Choroid plexus epithelial cell (primary cell): ENCODE data around the gene ARMH2.
"Not testable (repeated sequence)": the region's sequence is repeated elsewhere in the genome, so short reads cannot be mapped to it uniquely, and the experiment has no call there.

Source experiments
- DNase-seq: peaks from one replicate; pipeline ENCODE4 v3.0.0-alpha.2; 2010; ENCODE audit warnings: low read depth
- H3K4me3 ChIP-seq: 2 replicates; pipeline ENCODE4 v1.5.1; 2011; ENCODE audit warnings: low read depth, mild to moderate bottlenecking, control low read depth, low read length, moderate library complexity
- TF ChIP-seq, protein P1 (sequence below): conservative IDR thresholded peaks from 2 replicates; pipeline ENCODE4 v1.5.1; 2011; ENCODE audit warnings: low read depth, mild to moderate bottlenecking, control low read depth, inconsistent platforms, low read length, moderate library complexity

Gene ARMH2

DNA sequence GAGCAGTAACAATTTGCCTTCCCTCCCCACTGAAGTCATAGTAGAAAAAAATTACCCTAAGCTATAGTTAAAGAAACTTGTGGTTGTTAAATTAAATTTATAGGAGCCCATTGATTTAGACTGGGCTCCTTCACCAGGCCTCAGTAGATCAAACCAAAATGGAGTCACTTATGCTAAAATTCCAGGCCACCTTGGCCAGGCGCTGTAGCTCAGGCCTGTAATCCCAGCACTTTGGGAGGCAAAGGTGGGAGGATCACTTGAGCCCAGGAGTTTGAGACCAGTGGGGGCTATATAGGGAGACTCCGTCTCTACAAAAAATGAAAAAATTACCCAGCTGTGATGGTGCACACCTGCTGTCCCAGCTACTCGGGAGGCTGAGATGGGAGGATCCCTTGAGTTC lies 39.0 kb downstream of the ARMH2 start:
- no peak for DNase-seq
- TF ChIP-seq, protein P1, sequence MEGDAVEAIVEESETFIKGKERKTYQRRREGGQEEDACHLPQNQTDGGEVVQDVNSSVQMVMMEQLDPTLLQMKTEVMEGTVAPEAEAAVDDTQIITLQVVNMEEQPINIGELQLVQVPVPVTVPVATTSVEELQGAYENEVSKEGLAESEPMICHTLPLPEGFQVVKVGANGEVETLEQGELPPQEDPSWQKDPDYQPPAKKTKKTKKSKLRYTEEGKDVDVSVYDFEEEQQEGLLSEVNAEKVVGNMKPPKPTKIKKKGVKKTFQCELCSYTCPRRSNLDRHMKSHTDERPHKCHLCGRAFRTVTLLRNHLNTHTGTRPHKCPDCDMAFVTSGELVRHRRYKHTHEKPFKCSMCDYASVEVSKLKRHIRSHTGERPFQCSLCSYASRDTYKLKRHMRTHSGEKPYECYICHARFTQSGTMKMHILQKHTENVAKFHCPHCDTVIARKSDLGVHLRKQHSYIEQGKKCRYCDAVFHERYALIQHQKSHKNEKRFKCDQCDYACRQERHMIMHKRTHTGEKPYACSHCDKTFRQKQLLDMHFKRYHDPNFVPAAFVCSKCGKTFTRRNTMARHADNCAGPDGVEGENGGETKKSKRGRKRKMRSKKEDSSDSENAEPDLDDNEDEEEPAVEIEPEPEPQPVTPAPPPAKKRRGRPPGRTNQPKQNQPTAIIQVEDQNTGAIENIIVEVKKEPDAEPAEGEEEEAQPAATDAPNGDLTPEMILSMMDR = no peak
- no peak overlapping the region for H3K4me3 ChIP-seq

DNA sequence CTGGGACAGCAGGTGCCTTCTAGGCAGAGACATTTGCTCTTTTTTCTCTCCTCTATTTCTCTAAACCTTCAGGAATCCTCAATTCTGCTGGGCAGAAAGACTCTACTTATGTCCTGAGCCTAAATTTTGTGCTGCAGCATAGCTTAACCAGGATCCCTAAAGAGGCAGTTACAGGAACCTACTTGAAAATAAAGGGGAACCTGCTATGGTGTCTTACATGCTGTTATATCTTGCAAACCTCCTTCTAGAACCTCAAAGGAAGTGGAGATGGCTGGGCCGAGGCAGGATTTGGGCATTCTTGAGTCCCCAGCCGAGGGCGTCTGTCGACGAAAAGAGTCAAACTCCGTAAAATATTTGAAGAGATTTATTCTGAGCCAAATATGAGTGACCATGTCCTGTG lies 41.1 kb downstream of the ARMH2 start:
- H3K4me3 ChIP-seq = no peak overlapping the region
- TF ChIP-seq, protein P1 = no peak
- no peak for DNase-seq

DNA sequence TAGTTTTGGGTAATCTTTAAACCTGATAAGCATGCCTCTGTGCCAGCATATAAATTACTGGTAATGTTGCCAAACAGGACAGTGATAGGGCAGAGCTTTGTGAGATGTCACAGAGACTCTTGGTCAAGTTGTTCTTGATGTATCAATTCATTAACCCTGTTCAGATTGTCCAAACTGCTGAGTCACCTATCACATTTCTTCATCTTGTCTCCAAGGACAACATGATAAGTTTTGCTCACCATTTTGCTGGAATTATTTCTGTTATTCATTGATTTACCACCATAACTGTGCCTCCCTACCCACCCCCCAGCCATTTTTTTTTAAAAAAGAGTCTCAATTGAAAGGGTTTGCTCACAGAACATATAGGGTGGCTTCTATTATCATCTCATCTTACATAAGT lies 43.4 kb downstream of the ARMH2 start:
- H3K4me3 ChIP-seq = no peak overlapping the region
- TF ChIP-seq, protein P1 = no peak
- DNase-seq = no peak

DNA sequence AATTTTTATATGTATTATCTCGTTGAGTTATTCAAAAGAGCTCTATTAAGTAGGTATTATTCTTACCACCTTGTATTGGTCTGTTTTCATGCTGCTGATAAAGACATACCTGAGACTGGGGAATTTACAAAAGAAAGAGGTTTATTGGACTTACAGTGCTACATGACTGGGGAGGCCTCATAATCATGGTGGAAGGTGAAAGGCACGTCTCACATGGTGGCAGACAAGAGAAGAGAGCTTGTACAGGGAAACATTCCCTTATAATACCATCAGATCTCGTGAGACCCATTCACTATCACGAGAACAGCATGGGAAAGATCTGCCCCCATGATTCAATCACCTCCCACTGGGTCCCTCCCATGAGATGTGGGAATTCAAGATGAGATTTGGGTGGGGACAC lies 44.3 kb downstream of the ARMH2 start:
- not testable (repeated sequence) for H3K4me3 ChIP-seq, DNase-seq

DNA sequence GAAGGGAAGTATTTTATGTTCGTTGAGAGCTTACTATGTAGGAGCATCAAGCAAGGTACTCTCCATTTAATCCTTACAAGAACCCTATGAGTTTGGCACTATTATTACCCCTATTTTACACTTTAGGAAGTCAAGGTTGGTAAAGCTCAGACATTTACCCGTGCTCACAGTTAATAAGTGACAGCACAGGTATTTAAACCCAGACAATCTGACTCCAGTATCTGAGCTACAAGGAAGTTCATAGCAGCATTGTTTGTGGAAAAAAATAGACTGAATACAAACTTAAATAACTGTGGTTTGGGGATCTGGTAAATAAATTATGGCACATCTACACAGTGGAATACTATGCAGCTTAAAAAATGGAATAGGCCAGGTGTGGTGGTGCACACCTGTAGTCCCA lies 45.2 kb downstream of the ARMH2 start:
- no peak overlapping the region for H3K4me3 ChIP-seq

DNA sequence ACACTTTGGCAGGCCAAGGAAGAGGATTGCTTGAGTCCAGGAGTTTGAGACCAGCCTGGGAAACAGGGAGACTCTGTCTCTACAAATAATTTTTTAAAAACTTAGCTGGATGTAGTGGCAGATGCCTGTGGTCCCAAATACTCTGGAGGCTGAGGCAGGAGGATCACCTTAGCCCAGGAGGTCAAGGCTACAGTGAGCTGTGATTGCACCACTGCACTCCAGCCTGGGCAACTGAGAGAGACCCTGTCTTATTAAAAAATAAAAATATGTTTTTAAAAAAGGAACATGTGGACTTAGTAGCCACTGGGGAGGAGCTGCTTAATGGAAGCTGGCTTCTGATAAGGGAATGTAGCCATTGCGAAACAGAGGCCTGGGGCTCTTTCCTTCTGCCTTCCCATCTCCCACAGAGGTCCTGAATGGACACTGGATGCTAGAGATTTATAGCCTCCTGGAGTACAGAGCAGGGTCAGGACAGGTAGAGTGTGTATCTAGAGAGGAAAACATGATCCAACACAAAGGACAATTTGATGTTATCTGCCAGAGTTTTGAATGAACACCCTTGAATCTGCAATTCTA lies 45.7 kb downstream of the ARMH2 start:
- no peak for DNase-seq
- no peak overlapping the region for H3K4me3 ChIP-seq
- TF ChIP-seq, protein P1 = no peak

More for the DNA sequence above, 45.2 kb downstream of the ARMH2 start:
- TF ChIP-seq, protein P1 = no peak
- no peak for DNase-seq

DNA sequence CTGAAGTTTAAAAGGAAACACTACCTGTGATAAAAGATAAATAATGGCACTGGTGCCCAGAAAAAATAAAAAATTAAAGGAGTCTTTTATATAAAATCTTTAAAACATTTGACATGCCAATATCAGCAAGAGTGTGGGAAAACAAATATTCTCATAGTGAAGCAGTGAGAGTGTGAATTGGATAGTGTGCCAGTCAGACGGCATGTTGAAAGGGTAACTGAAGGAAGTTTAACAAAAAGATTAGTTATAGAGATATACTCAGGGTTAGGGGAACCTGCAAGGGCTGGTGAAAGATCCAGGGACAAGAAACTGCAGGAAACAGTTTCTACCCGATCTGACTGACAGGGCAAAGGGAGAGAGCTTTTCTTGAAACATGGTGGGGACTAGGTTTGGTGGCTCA lies 46.2 kb downstream of the ARMH2 start:
- TF ChIP-seq, protein P1 = no peak
- no peak for DNase-seq
- no peak overlapping the region for H3K4me3 ChIP-seq

DNA sequence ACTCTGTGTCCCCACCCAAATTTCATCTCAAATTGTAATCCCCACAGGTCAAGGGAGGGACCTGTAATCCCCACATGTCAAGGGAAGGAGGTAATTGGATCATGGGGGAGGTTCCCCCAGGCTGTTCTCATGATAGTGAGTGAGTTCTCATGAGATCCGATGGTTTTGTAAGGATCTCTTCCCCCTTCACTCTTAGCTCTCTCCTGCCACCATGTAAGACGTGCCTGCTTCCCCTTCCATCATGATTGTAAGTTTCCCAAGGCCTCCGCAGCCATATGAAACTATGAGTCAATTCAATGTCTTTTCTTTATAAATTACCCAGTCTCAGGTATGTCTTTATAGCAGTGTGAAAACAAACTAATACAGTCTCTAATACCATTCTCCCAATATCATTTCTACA lies 47.8 kb downstream of the ARMH2 start:
- DNase-seq, H3K4me3 ChIP-seq: not testable (repeated sequence)
